NCI-H1436 treated with DMSO at 0.1 percent for 48 hours (cell line): Measurements from ENCODE around the gene VEGFB.
A peak's percentile ranks its signal among the peaks of the same experiment; 100 is the strongest.

ENCODE experiments used
- DNase-seq: peaks from one replicate; lab custom pipeline; 2025; lab: John Stamatoyannopoulos, UW

VEGFB gene

GRCh38 chr11:64284048-64284961, 49.9 kb downstream of the VEGFB start, which contains the start of gene BAD:
Gene BAD, minus strand, starts transcription at chr11:64284665. Its CDS starts 297 bp downstream, at chr11:64284368.
- peak; percentile 58 for DNase-seq

- peak; percentile 4 for DNase-seq
Observed at GRCh38 chr11:64284962-64285884, 50.8 kb downstream of the VEGFB start, which contains the start of gene GPR137. Gene GPR137, plus strand, starts transcription at chr11:64285848. Its CDS starts 677 bp downstream, at chr11:64286525.

GRCh38 chr11:64285885-64286800, 51.8 kb downstream of the VEGFB start:
- DNase-seq, result no peak

- no peak for DNase-seq
Observed at GRCh38 chr11:64286801-64287159, 52.4 kb downstream of the VEGFB start.

- no peak for DNase-seq
Observed at GRCh38 chr11:64287676-64288352, 53.4 kb downstream of the VEGFB start.

GRCh38 chr11:64288353-64288750, 54.0 kb downstream of the VEGFB start:
- DNase-seq, result no peak
